Stomach (tissue), 9 donors: ENCODE data around the gene AADACL2. TPM values are rescaled to one million over a fixed set of nuclear protein-coding genes. Genes with fewer than 3 reads are reported as not detected.

Source experiments
- DNase-seq, 2 donors: peaks; one replicate each; pipeline versions ENCODE4 v3.0.0 to v3.0.0-alpha.2; 2013 to 2019
- H3K27ac ChIP-seq, 5 donors: fragments of 200-600 bp in 4 of 5; sonication (generic) in 4 of 5; one replicate each; pipeline ENCODE4 v1.5.1; 2013 to 2019; ENCODE audit warnings: mild to moderate bottlenecking in 1 of 5, moderate library complexity in 1 of 5
- H3K27me3 ChIP-seq, 3 donors: fragments of 200-600 bp; sonication (generic); one replicate each; pipeline ENCODE4 v1.5.1; 2017 to 2019; ENCODE audit warnings: mixed run types in 1 of 3
- H3K36me3 ChIP-seq, 4 donors: fragments of 200-600 bp; sonication (generic); 1 replicate in 3 of 4; 2 replicates in 1 of 4; pipeline ENCODE4 v1.5.1; 2016 to 2019
- H3K4me1 ChIP-seq, 4 donors: fragments of 200-600 bp; sonication (generic); one replicate each; pipeline ENCODE4 v1.5.1; 2016 to 2019
- H3K4me3 ChIP-seq, 4 donors: fragments of 200-600 bp; sonication (generic) in 3 of 4; one replicate each; pipeline ENCODE4 v1.5.1; 2016 to 2019; ENCODE audit warnings: mild to moderate bottlenecking in 1 of 4
- H3K9me3 ChIP-seq, 4 donors: fragments of 200-600 bp; sonication (generic); one replicate each; pipeline ENCODE4 v1.5.1; 2016 to 2019
- EP300 ChIP-seq: sonication (generic); formaldehyde crosslinking; IDR thresholded peaks from one replicate; pipeline ENCODE4 v1.6.1; 2017; ENCODE audit warnings: antibody characterized with exemption
- POLR2A ChIP-seq, 4 donors: fragments of 450-650 bp; IDR thresholded peaks; one replicate each; pipeline ENCODE4 v1.6.1; 2016; ENCODE audit warnings: antibody characterized with exemption in 4 of 4, control low read depth in 2 of 4, mild to moderate bottlenecking in 1 of 4, moderate library complexity in 1 of 4
- POLR2AphosphoS5 ChIP-seq, 3 donors: sonication (generic); formaldehyde crosslinking; IDR thresholded peaks; one replicate each; pipeline ENCODE4 v1.6.1; 2016; ENCODE audit warnings: antibody characterized with exemption in 3 of 3
- WGBS, 5 donors: extraction: QIAGEN DNeasy Blood & Tissue Kit in 3 of 5; methylation state at CpG; one replicate each; pipeline versions ENCODE4 v1.1.5 to v1.1.7; 2013 to 2018; 5-methylcytosine and 5-hydroxymethylcytosine counted together
- intact Hi-C: fragments of 100-400 bp; cut with DNase I; formaldehyde crosslinking; loops from one replicate; pipeline ENCODE4 v1.15.1; 2023; ENCODE audit warnings: low total_unique reads
- polyA plus RNA-seq, 3 donors: library from polyadenylated mRNA; stranded (reverse); fragments of 200-250 nt; gene quantifications; one replicate each; pipeline ENCODE4 v1.2.3, GENCODE V29; 2013
- total RNA-seq, 5 donors: library from RNA; depleted of rRNA; stranded (reverse); fragments of >200 nt; gene quantifications; one replicate each; pipeline versions ENCODE4 v1.1.0 to v1.2.3, GENCODE V29; 2014 to 2016
- TF ChIP-seq, protein P1 (sequence below), 7 experiments: fragments of 450-650 bp in 4 of 7; fragments of 200-600 bp in 3 of 7; sonication (generic) in 3 of 7; IDR thresholded peaks; one replicate each; pipeline ENCODE4 v1.5.1; 2016 to 2019; ENCODE audit warnings: antibody characterized with exemption in 7 of 7, control low read depth in 2 of 7, mild to moderate bottlenecking in 1 of 7
- donor health status: healthy with polysubstance abuse.
- donor health status: Bipolar disorder and iron deficiency.
- donor health status: healthy.

The AADACL2 gene
- total and polyA plus RNA-seq, 8 donors = 0.92 TPM; not detected in 7

DNA sequence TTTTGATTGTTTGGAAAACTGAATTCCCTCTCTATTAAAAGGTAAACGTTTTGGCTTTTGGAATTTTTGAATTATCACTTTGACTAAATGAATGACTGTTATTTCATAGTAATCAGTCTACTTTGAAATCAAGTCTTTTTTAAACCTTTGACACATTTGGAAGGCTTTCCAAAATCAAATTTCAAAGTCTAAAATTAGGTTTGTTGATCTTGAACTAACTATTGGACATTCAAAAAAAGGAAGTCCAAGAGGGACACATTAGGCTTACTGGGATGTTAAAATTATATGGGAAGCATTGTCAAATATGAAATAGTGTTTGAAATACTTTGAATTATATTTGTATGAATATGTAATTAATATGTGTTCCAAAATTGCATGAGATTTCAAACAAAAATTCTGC lies 45.2 kb upstream of the AADACL2 start:
- no peak for DNase-seq

GRCh38 chr3:151690645-151691044 lies 43.1 kb upstream of the AADACL2 start:
- no peak overlapping the region for H3K4me3 ChIP-seq
- no peak overlapping the region for H3K27ac ChIP-seq
- TF ChIP-seq POLR2AphosphoS5 (IDR thresholded peaks at IDR 0.05) (no peak), EP300 (no peak), POLR2A (IDR thresholded peaks at IDR 0.05) (no peak)
- TF ChIP-seq, protein P1, sequence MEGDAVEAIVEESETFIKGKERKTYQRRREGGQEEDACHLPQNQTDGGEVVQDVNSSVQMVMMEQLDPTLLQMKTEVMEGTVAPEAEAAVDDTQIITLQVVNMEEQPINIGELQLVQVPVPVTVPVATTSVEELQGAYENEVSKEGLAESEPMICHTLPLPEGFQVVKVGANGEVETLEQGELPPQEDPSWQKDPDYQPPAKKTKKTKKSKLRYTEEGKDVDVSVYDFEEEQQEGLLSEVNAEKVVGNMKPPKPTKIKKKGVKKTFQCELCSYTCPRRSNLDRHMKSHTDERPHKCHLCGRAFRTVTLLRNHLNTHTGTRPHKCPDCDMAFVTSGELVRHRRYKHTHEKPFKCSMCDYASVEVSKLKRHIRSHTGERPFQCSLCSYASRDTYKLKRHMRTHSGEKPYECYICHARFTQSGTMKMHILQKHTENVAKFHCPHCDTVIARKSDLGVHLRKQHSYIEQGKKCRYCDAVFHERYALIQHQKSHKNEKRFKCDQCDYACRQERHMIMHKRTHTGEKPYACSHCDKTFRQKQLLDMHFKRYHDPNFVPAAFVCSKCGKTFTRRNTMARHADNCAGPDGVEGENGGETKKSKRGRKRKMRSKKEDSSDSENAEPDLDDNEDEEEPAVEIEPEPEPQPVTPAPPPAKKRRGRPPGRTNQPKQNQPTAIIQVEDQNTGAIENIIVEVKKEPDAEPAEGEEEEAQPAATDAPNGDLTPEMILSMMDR (IDR thresholded peaks at IDR 0.05) = no peak
- no peak for DNase-seq
- H3K27me3 ChIP-seq = no peaks in the 10 kb centered on the region
- peaks cover 0 to 10% (median 0%) of the 10 kb centered on the region in 4 donors for H3K4me1 ChIP-seq
- WGBS, 5 donors = 83 to 95% (median 88%) methylated on average over 1 of the region's 1 CpG
- H3K36me3 ChIP-seq = no peaks in the 10 kb centered on the region
- no peaks in the 10 kb centered on the region for H3K9me3 ChIP-seq
- intact Hi-C loops = no loop called here

More for the DNA sequence above, 45.2 kb upstream of the AADACL2 start:
- Histone ChIP-seq H3K36me3 (no peaks in the 10 kb centered on the region), H3K27ac (no peak overlapping the region), H3K27me3 (no peaks in the 10 kb centered on the region), H3K4me1 (peaks cover 0 to 10% (median 0%) of the 10 kb centered on the region in 4 donors), H3K4me3 (no peak overlapping the region), H3K9me3 (no peaks in the 10 kb centered on the region)
- WGBS, 5 donors = 32 to 42% (median 40%) methylated on average over 1 of the region's 1 CpG
- intact Hi-C loops = no loop called here
- TF ChIP-seq POLR2AphosphoS5 (IDR thresholded peaks at IDR 0.05) (no peak), POLR2A (IDR thresholded peaks at IDR 0.05) (no peak)
- TF ChIP-seq, protein P1 (IDR thresholded peaks at IDR 0.05) = no peak

DNA sequence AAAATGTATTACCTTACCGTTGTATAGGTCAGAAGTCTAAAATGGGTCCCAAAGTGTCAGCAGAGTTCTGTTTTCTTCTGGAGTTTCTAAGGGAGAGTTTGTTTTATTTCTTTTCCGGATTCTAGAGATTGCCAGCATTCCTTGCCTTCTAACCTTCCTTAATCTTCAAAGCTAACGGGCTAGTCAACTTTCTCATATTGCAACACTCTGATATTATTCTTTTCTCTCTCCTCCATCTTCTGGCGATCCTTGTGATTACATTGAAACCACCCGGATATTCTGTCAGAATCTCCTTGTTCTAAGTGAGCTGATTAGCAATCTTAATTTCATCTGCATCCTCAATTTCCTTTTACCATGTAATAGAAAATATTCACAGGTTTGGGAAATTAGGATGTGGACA lies 36.2 kb upstream of the AADACL2 start:
- TF ChIP-seq EP300 = no peak
- TF ChIP-seq POLR2A (IDR thresholded peaks at IDR 0.05) = no peak
- WGBS, 5 donors = 57 to 73% (median 66%) methylated on average over 5 of the region's 5 CpGs
- Histone ChIP-seq H3K36me3 (no peaks in the 10 kb centered on the region), H3K9me3 (peaks cover 0 to 15% (median 9%) of the 10 kb centered on the region in 4 donors), H3K27ac (no peak overlapping the region), H3K4me1 (no peaks in the 10 kb centered on the region), H3K4me3 (no peak overlapping the region), H3K27me3 (no peaks in the 10 kb centered on the region)
- DNase-seq = no peak
- intact Hi-C loops = no loop called here

DNA sequence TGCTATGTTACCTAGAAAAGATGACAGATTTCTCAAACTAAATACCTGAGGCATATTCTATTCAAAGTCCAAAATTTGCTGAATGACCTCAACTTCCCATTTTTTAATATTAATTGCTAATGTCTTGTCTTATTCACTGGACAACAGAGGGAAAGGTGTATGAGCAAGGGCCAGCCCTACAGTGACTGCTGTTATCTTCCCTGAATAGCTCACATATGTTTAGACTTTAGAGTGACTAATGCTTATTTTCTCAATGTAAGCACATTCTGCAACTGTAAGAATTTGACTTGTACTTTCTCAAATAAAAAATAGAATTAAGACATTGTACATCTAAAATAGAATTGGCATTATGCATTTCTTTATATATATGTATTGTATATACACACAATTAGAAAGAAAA lies 26.5 kb upstream of the AADACL2 start:
- TF ChIP-seq POLR2A (IDR thresholded peaks at IDR 0.05) (no peak), EP300 (no peak)
- TF ChIP-seq, protein P1 (IDR thresholded peaks at IDR 0.05) = no peak
- H3K27ac ChIP-seq = no peak overlapping the region
- H3K4me1 ChIP-seq = no peaks in the 10 kb centered on the region

DNA sequence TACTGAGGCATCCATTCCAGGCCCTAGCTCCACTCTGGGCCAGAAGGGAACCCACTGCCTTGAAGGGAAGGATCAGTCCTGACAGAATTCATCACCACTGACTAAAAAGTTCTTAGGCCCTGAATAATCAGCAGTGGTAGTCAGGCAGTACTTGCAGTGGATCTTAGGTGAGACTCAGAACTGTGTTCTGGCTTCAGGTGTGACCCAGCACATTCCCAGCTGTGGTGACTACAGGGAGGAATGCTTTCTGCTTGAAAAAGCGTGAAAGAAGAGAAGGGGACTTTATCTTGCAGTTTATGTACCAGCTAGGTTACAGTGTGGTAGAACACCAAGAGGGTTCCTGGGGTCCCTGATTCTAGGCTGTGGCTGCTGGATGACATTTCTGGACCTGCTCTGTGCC lies 24.9 kb upstream of the AADACL2 start:
- peaks cover 0 to 11% (median 3%) of the 10 kb centered on the region in 4 donors for H3K9me3 ChIP-seq
- H3K4me3 ChIP-seq = no peak overlapping the region
- 86 to 100% (median 89%) methylated on average over 1 of the region's 1 CpG for WGBS, 5 donors
- no peak overlapping the region for H3K27ac ChIP-seq
- no peaks in the 10 kb centered on the region for H3K27me3 ChIP-seq
- no peak for DNase-seq
- H3K4me1 ChIP-seq = no peaks in the 10 kb centered on the region
- TF ChIP-seq EP300 (no peak), POLR2AphosphoS5 (IDR thresholded peaks at IDR 0.05) (no peak), POLR2A (IDR thresholded peaks at IDR 0.05) (no peak)
- TF ChIP-seq, protein P1 (IDR thresholded peaks at IDR 0.05) = no peak
- H3K36me3 ChIP-seq = no peaks in the 10 kb centered on the region
- intact Hi-C loops = no loop called here

More for the DNA sequence above, 26.5 kb upstream of the AADACL2 start:
- H3K36me3 ChIP-seq = no peaks in the 10 kb centered on the region
- no peak for DNase-seq
- H3K4me3 ChIP-seq = no peak overlapping the region
- H3K27me3 ChIP-seq = no peaks in the 10 kb centered on the region
- intact Hi-C loops = no loop called here
- H3K9me3 ChIP-seq = peaks cover 0 to 11% (median 3%) of the 10 kb centered on the region in 4 donors
